PFSK-1 (cell line): ENCODE measurements around the gene SCARF1.

Experiments used
- FOXP2 ChIP-seq: optimal IDR thresholded peaks from 2 replicates; pipeline ENCODE3; 2011; ENCODE audit warnings: borderline replicate concordance, control low read depth, inconsistent platforms; ENCODE audit not compliant: insufficient read depth; ENCODE audit errors: extremely low read length, extremely low read depth
- POLR2AphosphoS5 ChIP-seq: IDR thresholded peaks from 2 replicates; pipeline ENCODE4 v1.6.1; 2012; ENCODE audit warnings: low read depth, mild to moderate bottlenecking, control low read depth, low read length, moderate library complexity
- SIN3A ChIP-seq: IDR thresholded peaks from 2 replicates; pipeline ENCODE4 v1.6.1; 2012; ENCODE audit warnings: mild to moderate bottlenecking, low read length, moderate library complexity, borderline replicate concordance; ENCODE audit not compliant: insufficient read depth
- TAF1 ChIP-seq: IDR thresholded peaks from 2 replicates; pipeline ENCODE4 v1.6.1; 2012; ENCODE audit warnings: low read length, control low read depth, borderline replicate concordance; ENCODE audit not compliant: insufficient read depth
- TF ChIP-seq, protein P1 (sequence below), 2 experiments: IDR thresholded peaks; 2 replicates each; pipeline versions ENCODE4 v1.6.1 to v1.8.0; 2011 to 2012; ENCODE audit warnings: low read depth in 2 of 2, low read length in 2 of 2, control low read depth in 1 of 2, inconsistent platforms in 1 of 2, mild to moderate bottlenecking in 1 of 2, moderate library complexity in 1 of 2; ENCODE audit not compliant: insufficient read depth in 1 of 2

The SCARF1 gene

DNA sequence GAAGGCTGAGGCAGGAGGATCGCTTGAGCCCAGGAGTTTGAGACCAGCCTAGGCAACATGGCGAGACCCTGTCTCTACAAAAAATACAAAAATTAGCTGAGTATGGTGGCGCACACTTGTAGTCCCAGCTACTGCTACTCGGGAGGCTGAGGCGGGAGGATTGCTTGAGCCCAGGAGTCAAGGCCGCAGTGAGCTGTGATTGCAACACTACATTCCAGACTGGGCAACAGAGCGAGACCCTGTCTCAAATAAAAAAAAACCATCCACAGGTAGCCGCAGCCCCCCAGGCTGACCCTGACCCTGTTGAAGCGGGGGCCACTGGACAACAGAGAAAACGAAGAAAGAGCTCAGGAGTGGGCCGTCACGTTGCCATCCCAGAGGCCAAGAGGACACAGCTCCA, 20.9 kb downstream of the SCARF1 start:
- TF ChIP-seq SIN3A = no peak

DNA sequence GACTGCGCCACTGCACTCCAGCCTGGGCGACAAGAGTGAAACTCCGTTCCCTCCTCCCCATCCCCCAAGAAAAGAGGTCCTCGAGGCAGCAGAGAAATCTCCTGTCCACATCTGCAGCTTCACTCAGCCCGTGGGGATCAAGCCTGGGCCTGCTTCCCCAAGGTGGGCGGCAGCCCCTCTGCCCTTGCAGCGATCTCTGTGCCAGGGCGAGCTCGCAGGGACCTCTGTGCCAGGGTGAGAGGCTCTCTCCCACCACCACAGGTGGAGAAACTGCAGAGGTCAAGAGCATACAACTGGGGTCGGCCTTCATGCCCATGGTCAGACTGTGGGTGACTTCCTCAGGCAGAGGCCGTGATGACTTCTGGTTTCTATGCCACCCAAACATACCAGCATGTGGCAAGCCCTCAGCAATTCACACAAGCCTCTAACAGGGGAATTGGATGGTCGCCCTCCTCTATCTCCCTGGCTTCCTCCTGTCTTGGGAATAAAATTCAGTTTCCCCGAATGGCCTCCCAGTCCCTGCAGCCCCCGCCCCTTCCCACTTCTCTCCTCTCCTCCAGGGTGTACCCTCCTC, 22.4 kb downstream of the SCARF1 start:
- TF ChIP-seq SIN3A (no peak), POLR2AphosphoS5 (no peak), FOXP2 (no peak), TAF1 (no peak)
- TF ChIP-seq, protein P1, sequence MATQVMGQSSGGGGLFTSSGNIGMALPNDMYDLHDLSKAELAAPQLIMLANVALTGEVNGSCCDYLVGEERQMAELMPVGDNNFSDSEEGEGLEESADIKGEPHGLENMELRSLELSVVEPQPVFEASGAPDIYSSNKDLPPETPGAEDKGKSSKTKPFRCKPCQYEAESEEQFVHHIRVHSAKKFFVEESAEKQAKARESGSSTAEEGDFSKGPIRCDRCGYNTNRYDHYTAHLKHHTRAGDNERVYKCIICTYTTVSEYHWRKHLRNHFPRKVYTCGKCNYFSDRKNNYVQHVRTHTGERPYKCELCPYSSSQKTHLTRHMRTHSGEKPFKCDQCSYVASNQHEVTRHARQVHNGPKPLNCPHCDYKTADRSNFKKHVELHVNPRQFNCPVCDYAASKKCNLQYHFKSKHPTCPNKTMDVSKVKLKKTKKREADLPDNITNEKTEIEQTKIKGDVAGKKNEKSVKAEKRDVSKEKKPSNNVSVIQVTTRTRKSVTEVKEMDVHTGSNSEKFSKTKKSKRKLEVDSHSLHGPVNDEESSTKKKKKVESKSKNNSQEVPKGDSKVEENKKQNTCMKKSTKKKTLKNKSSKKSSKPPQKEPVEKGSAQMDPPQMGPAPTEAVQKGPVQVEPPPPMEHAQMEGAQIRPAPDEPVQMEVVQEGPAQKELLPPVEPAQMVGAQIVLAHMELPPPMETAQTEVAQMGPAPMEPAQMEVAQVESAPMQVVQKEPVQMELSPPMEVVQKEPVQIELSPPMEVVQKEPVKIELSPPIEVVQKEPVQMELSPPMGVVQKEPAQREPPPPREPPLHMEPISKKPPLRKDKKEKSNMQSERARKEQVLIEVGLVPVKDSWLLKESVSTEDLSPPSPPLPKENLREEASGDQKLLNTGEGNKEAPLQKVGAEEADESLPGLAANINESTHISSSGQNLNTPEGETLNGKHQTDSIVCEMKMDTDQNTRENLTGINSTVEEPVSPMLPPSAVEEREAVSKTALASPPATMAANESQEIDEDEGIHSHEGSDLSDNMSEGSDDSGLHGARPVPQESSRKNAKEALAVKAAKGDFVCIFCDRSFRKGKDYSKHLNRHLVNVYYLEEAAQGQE (IDR thresholded peaks at IDR 0.05; ENCODE audit: insufficient read depth in 1 of 2, low read depth in 2 of 2, low read length in 2 of 2) = no peak

DNA sequence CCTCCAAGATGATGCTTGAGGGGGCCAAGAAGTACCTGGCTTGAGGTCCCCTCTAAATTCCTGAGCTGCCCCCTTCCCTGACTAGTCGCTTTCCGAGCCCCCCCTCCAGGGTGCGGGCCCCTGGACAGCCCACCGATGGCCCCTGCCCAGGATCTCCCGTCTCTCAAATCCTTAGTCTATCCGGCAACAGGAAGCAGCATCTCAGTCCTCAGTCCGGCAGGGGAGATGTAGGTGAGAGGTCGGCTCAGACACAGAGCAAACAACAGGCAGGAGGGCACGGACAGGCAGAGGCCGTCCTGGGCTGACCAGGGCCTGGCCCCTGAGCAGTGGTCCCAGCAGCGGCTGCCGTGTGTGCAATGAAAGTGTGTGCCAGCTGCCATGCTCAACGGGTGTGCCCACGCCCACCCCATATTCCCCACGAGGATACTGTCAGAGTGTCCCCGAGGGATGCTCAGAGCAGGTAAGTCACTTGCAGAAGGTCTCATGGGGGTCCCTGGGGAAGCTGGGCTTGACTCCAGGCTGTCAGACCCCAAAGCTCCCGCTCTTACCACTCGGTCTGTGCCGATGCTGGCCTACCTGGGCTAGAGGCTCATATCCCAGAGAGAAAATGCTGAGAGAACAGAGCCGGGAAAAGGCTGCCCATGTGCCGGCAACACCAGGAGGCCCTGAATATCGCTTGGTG, 24.1 kb downstream of the SCARF1 start:
- TF ChIP-seq FOXP2 = peak; percentile 22
- TF ChIP-seq, protein P1 (IDR thresholded peaks at IDR 0.05; ENCODE audit: insufficient read depth in 1 of 2, low read depth in 2 of 2, low read length in 2 of 2) = no peak

DNA sequence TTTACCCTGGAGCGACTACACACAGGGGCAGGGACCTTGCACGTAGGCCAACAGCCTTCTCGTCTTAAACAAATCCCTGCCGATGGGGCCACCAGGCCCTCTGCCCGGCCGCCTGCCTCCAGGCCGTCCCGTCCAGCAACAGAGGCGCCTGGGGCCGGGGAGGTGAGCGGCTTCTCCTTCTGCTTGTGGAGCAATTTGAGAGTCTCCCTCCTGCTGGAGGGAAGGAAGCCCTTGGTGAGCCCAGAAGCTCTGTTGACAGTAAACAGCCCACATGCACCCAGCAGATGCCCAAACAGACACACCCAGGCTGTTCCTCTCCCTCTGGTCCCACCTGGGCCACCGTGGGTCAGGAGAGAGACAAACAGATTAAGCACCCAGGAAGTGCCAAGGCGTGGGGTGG, 25.0 kb downstream of the SCARF1 start:
- TF ChIP-seq TAF1 = no peak
- TF ChIP-seq, protein P1 (IDR thresholded peaks at IDR 0.05; ENCODE audit: insufficient read depth in 1 of 2, low read depth in 2 of 2, low read length in 2 of 2) = no peak
- no peak for TF ChIP-seq FOXP2
- no peak for TF ChIP-seq POLR2AphosphoS5
- no peak for TF ChIP-seq SIN3A

DNA sequence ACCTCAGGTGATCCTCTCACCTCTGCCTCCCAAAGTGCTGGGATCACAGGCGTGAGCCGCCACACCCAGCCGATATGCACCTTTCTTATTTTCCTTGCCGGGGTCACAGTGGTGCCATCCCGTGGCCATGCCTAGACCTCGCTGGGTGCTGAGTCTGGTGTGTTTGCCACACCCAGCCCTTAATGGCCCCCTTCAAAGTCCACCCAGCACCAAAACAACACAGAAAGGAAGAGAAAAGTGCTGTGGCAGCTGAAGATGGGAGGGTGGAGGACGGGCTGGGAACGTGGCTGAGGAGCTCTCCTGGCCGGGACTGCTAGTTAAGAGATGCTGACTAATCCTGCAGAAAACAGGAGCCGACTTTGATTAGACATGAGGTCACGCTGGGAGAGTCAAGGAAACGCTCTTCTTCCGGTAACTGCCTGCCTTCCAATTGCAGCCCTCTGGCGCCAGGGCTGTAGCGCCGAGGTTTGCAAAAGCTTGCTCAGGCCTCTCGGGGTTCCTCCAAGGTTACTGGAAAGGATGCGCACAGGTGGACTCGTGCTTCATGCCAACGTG, 27.8 kb downstream of the SCARF1 start:
- no peak for TF ChIP-seq TAF1
- TF ChIP-seq, protein P1 (IDR thresholded peaks at IDR 0.05; ENCODE audit: insufficient read depth in 1 of 2, low read depth in 2 of 2, low read length in 2 of 2) = no peak
- no peak for TF ChIP-seq FOXP2
- no peak for TF ChIP-seq SIN3A
- TF ChIP-seq POLR2AphosphoS5 = no peak
